CD8-positive, alpha-beta memory T cell (primary cell): ENCODE results near the gene CREB5. TPM values are rescaled to one million over a fixed set of nuclear protein-coding genes. Genes with fewer than 3 reads are reported as not detected.
A peak's percentile ranks its signal among the peaks of the same experiment; 100 is the strongest.

Source experiments
- CTCF ChIA-PET: fragments of 350-600 bp; sonication (Branson Sonifier 250); formaldehyde crosslinking; loops from one replicate; lab custom pipeline; 2021; ENCODE audit warnings: antibody characterized with exemption; lab: Charles Lee
- POLR2A ChIA-PET: fragments of 350-600 bp; sonication (Branson Sonifier 250); formaldehyde crosslinking; loops from one replicate; lab custom pipeline; 2021; ENCODE audit warnings: antibody characterized with exemption; lab: Charles Lee
- DNase-seq, 5 donors: peaks; one replicate each; pipeline versions ENCODE4 v3.0.0 to v3.0.0-alpha.2; 2020 to 2022; ENCODE audit warnings: mixed read lengths in 1 of 5
- H3K27ac ChIP-seq: one replicate; pipeline ENCODE4 v1.7.0; 2013; ENCODE audit warnings: low read depth, mild to moderate bottlenecking, low read length, moderate library complexity
- H3K27me3 ChIP-seq: 2 replicates; pipeline ENCODE4 v1.7.0; 2013; ENCODE audit warnings: low read length, mild to moderate bottlenecking; ENCODE audit not compliant: insufficient read depth, poor library complexity, severe bottlenecking
- H3K36me3 ChIP-seq: 2 replicates; pipeline ENCODE4 v1.7.0; 2013; ENCODE audit warnings: mild to moderate bottlenecking, low read length, moderate library complexity; ENCODE audit not compliant: insufficient read depth
- H3K4me1 ChIP-seq: 2 replicates; pipeline ENCODE4 v1.7.0; 2013; ENCODE audit warnings: mild to moderate bottlenecking, low read length, moderate library complexity; ENCODE audit not compliant: insufficient read depth
- H3K4me3 ChIP-seq: 2 replicates; pipeline ENCODE4 v1.7.0; 2013; ENCODE audit warnings: mild to moderate bottlenecking, low read length
- H3K9me3 ChIP-seq: 2 replicates; pipeline ENCODE4 v1.7.0; 2013; ENCODE audit warnings: mild to moderate bottlenecking, low read length
- H3K27ac Mint-ChIP-seq, 8 donors: one replicate each; pipeline ENCODE4 v1.8.0; 2020 to 2021; ENCODE audit warnings: mixed read lengths in 8 of 8, mild to moderate bottlenecking in 6 of 8, inconsistent platforms in 3 of 8, moderate library complexity in 3 of 8
- H3K27me3 Mint-ChIP-seq, 2 donors: one replicate each; pipeline ENCODE4 v1.8.0; 2020 to 2021; ENCODE audit warnings: mixed read lengths in 2 of 2, mild to moderate bottlenecking in 1 of 2, moderate library complexity in 1 of 2
- H3K36me3 Mint-ChIP-seq, 3 donors: one replicate each; pipeline ENCODE4 v1.8.0; 2020 to 2021; ENCODE audit warnings: mixed read lengths in 3 of 3, inconsistent platforms in 1 of 3, mild to moderate bottlenecking in 1 of 3
- H3K4me1 Mint-ChIP-seq, 3 donors: one replicate each; pipeline ENCODE4 v1.8.0; 2020 to 2021; ENCODE audit warnings: mixed read lengths in 3 of 3, inconsistent platforms in 1 of 3, mild to moderate bottlenecking in 1 of 3
- H3K4me3 Mint-ChIP-seq, 7 donors: one replicate each; pipeline ENCODE4 v1.8.0; 2020 to 2021; ENCODE audit warnings: mixed read lengths in 7 of 7, mild to moderate bottlenecking in 6 of 7, moderate library complexity in 4 of 7, inconsistent platforms in 2 of 7
- H3K9me3 Mint-ChIP-seq, 5 donors: one replicate each; pipeline ENCODE4 v1.8.0; 2020 to 2022; ENCODE audit warnings: mixed read lengths in 5 of 5, mild to moderate bottlenecking in 3 of 5, moderate library complexity in 2 of 5, inconsistent platforms in 1 of 5
- polyA plus RNA-seq: library from polyadenylated mRNA; unstranded; fragments of 300-500 nt; fragmentation: Illumina TruSeq; gene quantifications from one replicate; pipeline ENCODE4 v1.2.3, GENCODE V29; 2021
- total RNA-seq, 2 experiments: library from RNA; stranded (reverse); gene quantifications; one replicate each; pipeline ENCODE4 v1.2.3, GENCODE V29; 2021

CREB5 gene
- total and polyA plus RNA-seq, 3 experiments from 2014 or later: not detected

- Mint-ChIP-seq H3K36me3 (no peaks in the 10 kb centered on the region), H3K27ac (peak overlapping the region in 1 of 8 donors; percentile 73), H3K27me3 (peaks cover 47 to 80% of the 10 kb centered on the region in 2 donors), H3K9me3 (no peaks in the 10 kb centered on the region), H3K4me3 (peak overlapping the region in 6 of 7 donors; percentile 69 to 91 (median 80)), H3K4me1 (peaks cover 16 to 27% (median 24%) of the 10 kb centered on the region in 3 donors)
- Histone ChIP-seq H3K9me3 (no peaks in the 10 kb centered on the region), H3K27me3 (peaks cover 24% of the 10 kb centered on the region), H3K36me3 (no peaks in the 10 kb centered on the region), H3K4me1 (peaks cover 7% of the 10 kb centered on the region), H3K4me3 (peak overlapping the region; percentile 39), H3K27ac (no peak overlapping the region)
- peak in 2 of 5 donors; percentile 3 to 32 for DNase-seq
- POLR2A ChIA-PET: no interaction called here
- CTCF ChIA-PET: no interaction called here
Measured at GRCh38 chr7:28408960-28409715, 3.2 kb upstream of the CREB5 start.

GRCh38 chr7:28409716-28410627 lies 2.3 kb upstream of the CREB5 start:
- no peak overlapping the region for H3K4me3 ChIP-seq
- peaks cover 26% of the 10 kb centered on the region for H3K27me3 ChIP-seq
- H3K27me3 Mint-ChIP-seq: peaks cover 48 to 79% of the 10 kb centered on the region in 2 donors
- peaks cover 7% of the 10 kb centered on the region for H3K4me1 ChIP-seq
- H3K9me3 ChIP-seq: no peaks in the 10 kb centered on the region
- peak overlapping the region in 1 of 8 donors; percentile 73 for H3K27ac Mint-ChIP-seq
- H3K4me1 Mint-ChIP-seq: peaks cover 16 to 27% (median 24%) of the 10 kb centered on the region in 3 donors
- no peak for DNase-seq
- H3K36me3 ChIP-seq: no peaks in the 10 kb centered on the region
- H3K27ac ChIP-seq: no peak overlapping the region
- peak overlapping the region; percentile 13 to 91 (median 80) for H3K4me3 Mint-ChIP-seq
- H3K9me3 Mint-ChIP-seq: no peaks in the 10 kb centered on the region
- H3K36me3 Mint-ChIP-seq: no peaks in the 10 kb centered on the region
- POLR2A ChIA-PET: no interaction called here
- CTCF ChIA-PET: no interaction called here

- peaks cover 48 to 75% of the 10 kb centered on the region in 2 donors for H3K27me3 Mint-ChIP-seq
- CTCF ChIA-PET: no interaction called here
- H3K27ac Mint-ChIP-seq: no peak overlapping the region
Measured at GRCh38 chr7:28410628-28411531, 1.4 kb upstream of the CREB5 start.

GRCh38 chr7:28413011-28413410 lies 693 bp downstream of the CREB5 start:
- H3K4me3 Mint-ChIP-seq: no peak overlapping the region
- peaks cover 36 to 57% of the 10 kb centered on the region in 2 donors for H3K27me3 Mint-ChIP-seq
- CTCF ChIA-PET: no interaction called here
- Histone ChIP-seq H3K36me3 (no peaks in the 10 kb centered on the region), H3K4me1 (peaks cover 7% of the 10 kb centered on the region), H3K27me3 (peaks cover 26% of the 10 kb centered on the region), H3K9me3 (no peaks in the 10 kb centered on the region), H3K27ac (no peak overlapping the region), H3K4me3 (no peak overlapping the region)
- no peak overlapping the region for H3K27ac Mint-ChIP-seq
- no peaks in the 10 kb centered on the region for H3K36me3 Mint-ChIP-seq
- no peaks in the 10 kb centered on the region for H3K9me3 Mint-ChIP-seq
- peaks cover 16 to 27% (median 24%) of the 10 kb centered on the region in 3 donors for H3K4me1 Mint-ChIP-seq
- DNase-seq: no peak
- POLR2A ChIA-PET: no interaction called here

More at GRCh38 chr7:28410628-28411531, 1.4 kb upstream of the CREB5 start:
- H3K4me1 ChIP-seq: peaks cover 7% of the 10 kb centered on the region
- no peaks in the 10 kb centered on the region for H3K36me3 Mint-ChIP-seq
- peaks cover 16 to 27% (median 24%) of the 10 kb centered on the region in 3 donors for H3K4me1 Mint-ChIP-seq
- H3K36me3 ChIP-seq: no peaks in the 10 kb centered on the region
- no peaks in the 10 kb centered on the region for H3K9me3 ChIP-seq
- peak overlapping the region; percentile 23 for H3K4me3 ChIP-seq
- no peak overlapping the region for H3K27ac ChIP-seq
- DNase-seq: peak in 1 of 5 donors; percentile 6
- peak overlapping the region; percentile 13 to 87 (median 48) for H3K4me3 Mint-ChIP-seq
- H3K27me3 ChIP-seq: peaks cover 26% of the 10 kb centered on the region
- H3K9me3 Mint-ChIP-seq: no peaks in the 10 kb centered on the region
- POLR2A ChIA-PET: no interaction called here

- Histone ChIP-seq H3K27ac (no peak overlapping the region), H3K9me3 (no peaks in the 10 kb centered on the region), H3K27me3 (peaks cover 24% of the 10 kb centered on the region), H3K4me1 (peaks cover 7% of the 10 kb centered on the region), H3K36me3 (no peaks in the 10 kb centered on the region), H3K4me3 (no peak overlapping the region)
- peaks cover 25 to 49% of the 10 kb centered on the region in 2 donors for H3K27me3 Mint-ChIP-seq
- peaks cover 9 to 17% (median 17%) of the 10 kb centered on the region in 3 donors for H3K4me1 Mint-ChIP-seq
- no peaks in the 10 kb centered on the region for H3K9me3 Mint-ChIP-seq
- H3K27ac Mint-ChIP-seq: no peak overlapping the region
- no peak overlapping the region for H3K4me3 Mint-ChIP-seq
- POLR2A ChIA-PET: no interaction called here
- DNase-seq: no peak
- CTCF ChIA-PET: no interaction called here
- H3K36me3 Mint-ChIP-seq: no peaks in the 10 kb centered on the region
Measured at GRCh38 chr7:28414453-28414852, 2.1 kb downstream of the CREB5 start.

- H3K9me3 ChIP-seq: no peaks in the 10 kb centered on the region
- Mint-ChIP-seq H3K9me3 (no peaks in the 10 kb centered on the region), H3K4me3 (no peak overlapping the region), H3K4me1 (no peaks in the 10 kb centered on the region), H3K27me3 (peaks cover 16 to 31% of the 10 kb centered on the region in 2 donors), H3K36me3 (no peaks in the 10 kb centered on the region), H3K27ac (no peak overlapping the region)
- no peak for DNase-seq
- POLR2A ChIA-PET: no interaction called here
- CTCF ChIA-PET: no interaction called here
- H3K36me3 ChIP-seq: no peaks in the 10 kb centered on the region
- H3K4me3 ChIP-seq: no peak overlapping the region
- peaks cover 11% of the 10 kb centered on the region for H3K27me3 ChIP-seq
- no peak overlapping the region for H3K27ac ChIP-seq
- no peaks in the 10 kb centered on the region for H3K4me1 ChIP-seq
Measured at GRCh38 chr7:28417321-28417940, 5.1 kb downstream of the CREB5 start.

- H3K27me3 Mint-ChIP-seq: peaks cover 14 to 33% of the 10 kb centered on the region in 2 donors
- no peaks in the 10 kb centered on the region for H3K4me1 ChIP-seq
Measured at GRCh38 chr7:28418311-28418710, 6.0 kb downstream of the CREB5 start.

More at GRCh38 chr7:28418311-28418710, 6.0 kb downstream of the CREB5 start:
- Histone ChIP-seq H3K36me3 (no peaks in the 10 kb centered on the region), H3K27ac (no peak overlapping the region), H3K4me3 (no peak overlapping the region), H3K27me3 (peaks cover 9% of the 10 kb centered on the region), H3K9me3 (no peaks in the 10 kb centered on the region)
- H3K4me3 Mint-ChIP-seq: no peak overlapping the region
- no peaks in the 10 kb centered on the region for H3K36me3 Mint-ChIP-seq
- ChIA-PET POLR2A (no interaction called here), CTCF (no interaction called here)
- peaks cover 0 to 3% (median 0%) of the 10 kb centered on the region in 5 donors for H3K9me3 Mint-ChIP-seq
- no peak overlapping the region for H3K27ac Mint-ChIP-seq
- H3K4me1 Mint-ChIP-seq: no peaks in the 10 kb centered on the region
- no peak for DNase-seq
